ENCODE data around the gene AATK. TPM values are rescaled to one million over a fixed set of nuclear protein-coding genes. Genes with fewer than 3 reads are reported as not detected.

The AATK gene
- total and polyA plus RNA-seq, 2 of the 13 experiments (the other 11 are each of a cell fraction or from before 2014, with no cell fraction given) = 2.9 to 8.4 TPM

DNA sequence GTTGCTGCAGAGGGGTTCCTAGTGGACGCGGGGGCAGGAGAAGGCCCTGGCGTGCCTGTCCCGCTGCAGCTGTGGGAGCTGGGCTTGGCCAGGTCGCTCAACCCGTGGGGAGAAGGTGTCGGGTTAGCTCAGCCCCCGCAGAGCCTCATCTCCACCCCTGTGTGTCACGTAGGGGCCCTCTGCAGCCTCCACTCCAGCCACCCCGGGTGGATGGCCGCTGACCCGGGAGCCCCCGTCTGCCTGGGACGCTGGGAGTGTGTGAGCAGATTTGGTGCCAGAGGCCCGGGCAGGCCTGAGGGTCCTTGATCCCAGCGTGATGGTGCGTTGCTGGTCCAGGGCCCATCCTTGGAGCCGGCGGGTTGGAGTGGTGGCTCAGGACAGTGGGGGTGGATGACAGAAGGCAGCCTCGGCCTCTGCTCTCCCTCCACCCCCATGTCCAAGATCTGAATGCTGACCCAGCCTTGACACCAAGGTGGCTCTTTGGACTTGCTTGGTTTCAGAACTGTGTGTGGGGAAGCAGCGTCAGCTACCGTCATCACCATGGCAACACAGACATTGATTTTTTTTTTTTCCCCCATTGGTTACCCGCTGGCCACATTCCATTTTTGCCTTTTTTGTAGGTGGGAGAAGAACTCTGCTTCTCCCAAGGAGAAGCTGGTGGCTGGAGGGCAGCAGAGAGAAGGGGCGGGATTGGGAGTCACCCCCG lies 95.3 kb downstream of the AATK start (continued):
- no peak for TF ChIP-seq MBNL3 (CRISPR knock-in tag; conservative IDR thresholded peaks at IDR 0.05)
- no peak for TF ChIP-seq MAFG (CRISPR knock-in tag; IDR thresholded peaks at IDR 0.05)
- TF ChIP-seq, protein P1, sequence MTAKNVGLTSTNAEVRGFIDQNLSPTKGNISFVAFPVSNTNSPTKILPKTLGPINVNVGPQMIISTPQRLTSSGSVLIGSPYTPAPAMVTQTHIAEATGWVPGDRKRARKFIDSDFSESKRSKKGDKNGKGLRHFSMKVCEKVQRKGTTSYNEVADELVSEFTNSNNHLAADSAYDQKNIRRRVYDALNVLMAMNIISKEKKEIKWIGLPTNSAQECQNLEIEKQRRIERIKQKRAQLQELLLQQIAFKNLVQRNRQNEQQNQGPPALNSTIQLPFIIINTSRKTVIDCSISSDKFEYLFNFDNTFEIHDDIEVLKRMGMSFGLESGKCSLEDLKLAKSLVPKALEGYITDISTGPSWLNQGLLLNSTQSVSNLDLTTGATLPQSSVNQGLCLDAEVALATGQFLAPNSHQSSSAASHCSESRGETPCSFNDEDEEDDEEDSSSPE (CRISPR knock-in tag; IDR thresholded peaks at IDR 0.05) = no peak
- TF ChIP-seq ZFAT (CRISPR knock-in tag; conservative IDR thresholded peaks at IDR 0.05) = no peak
- no peak for TF ChIP-seq ZNF224 (CRISPR knock-in tag; IDR thresholded peaks at IDR 0.05)
- no peak for TF ChIP-seq KLF11 (CRISPR knock-in tag; IDR thresholded peaks at IDR 0.05)
- TF ChIP-seq ZNF382 (CRISPR knock-in tag; IDR thresholded peaks at IDR 0.05; ENCODE audit: borderline replicate concordance) = no peak
- no peak for TF ChIP-seq JUND (CRISPR knock-in tag; IDR thresholded peaks at IDR 0.05)
- TF ChIP-seq, protein P2, sequence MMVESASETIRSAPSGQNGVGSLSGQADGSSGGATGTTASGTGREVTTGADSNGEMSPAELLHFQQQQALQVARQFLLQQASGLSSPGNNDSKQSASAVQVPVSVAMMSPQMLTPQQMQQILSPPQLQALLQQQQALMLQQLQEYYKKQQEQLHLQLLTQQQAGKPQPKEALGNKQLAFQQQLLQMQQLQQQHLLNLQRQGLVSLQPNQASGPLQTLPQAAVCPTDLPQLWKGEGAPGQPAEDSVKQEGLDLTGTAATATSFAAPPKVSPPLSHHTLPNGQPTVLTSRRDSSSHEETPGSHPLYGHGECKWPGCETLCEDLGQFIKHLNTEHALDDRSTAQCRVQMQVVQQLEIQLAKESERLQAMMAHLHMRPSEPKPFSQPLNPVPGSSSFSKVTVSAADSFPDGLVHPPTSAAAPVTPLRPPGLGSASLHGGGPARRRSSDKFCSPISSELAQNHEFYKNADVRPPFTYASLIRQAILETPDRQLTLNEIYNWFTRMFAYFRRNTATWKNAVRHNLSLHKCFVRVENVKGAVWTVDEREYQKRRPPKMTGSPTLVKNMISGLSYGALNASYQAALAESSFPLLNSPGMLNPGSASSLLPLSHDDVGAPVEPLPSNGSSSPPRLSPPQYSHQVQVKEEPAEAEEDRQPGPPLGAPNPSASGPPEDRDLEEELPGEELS (CRISPR knock-in tag; IDR thresholded peaks at IDR 0.05) = no peak
- no peak for TF ChIP-seq ZFP37 (CRISPR knock-in tag; IDR thresholded peaks at IDR 0.05; ENCODE audit: borderline replicate concordance)
- no peak for TF ChIP-seq ZNF460 (CRISPR knock-in tag; IDR thresholded peaks at IDR 0.05; ENCODE audit: borderline replicate concordance)
- TF ChIP-seq, protein P3, sequence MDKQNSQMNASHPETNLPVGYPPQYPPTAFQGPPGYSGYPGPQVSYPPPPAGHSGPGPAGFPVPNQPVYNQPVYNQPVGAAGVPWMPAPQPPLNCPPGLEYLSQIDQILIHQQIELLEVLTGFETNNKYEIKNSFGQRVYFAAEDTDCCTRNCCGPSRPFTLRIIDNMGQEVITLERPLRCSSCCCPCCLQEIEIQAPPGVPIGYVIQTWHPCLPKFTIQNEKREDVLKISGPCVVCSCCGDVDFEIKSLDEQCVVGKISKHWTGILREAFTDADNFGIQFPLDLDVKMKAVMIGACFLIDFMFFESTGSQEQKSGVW (CRISPR knock-in tag; IDR thresholded peaks at IDR 0.05; ENCODE audit: borderline replicate concordance) = no peak
- no peak for TF ChIP-seq SAP130 (CRISPR knock-in tag; IDR thresholded peaks at IDR 0.05; ENCODE audit: low read depth)
- TF ChIP-seq, protein P4, sequence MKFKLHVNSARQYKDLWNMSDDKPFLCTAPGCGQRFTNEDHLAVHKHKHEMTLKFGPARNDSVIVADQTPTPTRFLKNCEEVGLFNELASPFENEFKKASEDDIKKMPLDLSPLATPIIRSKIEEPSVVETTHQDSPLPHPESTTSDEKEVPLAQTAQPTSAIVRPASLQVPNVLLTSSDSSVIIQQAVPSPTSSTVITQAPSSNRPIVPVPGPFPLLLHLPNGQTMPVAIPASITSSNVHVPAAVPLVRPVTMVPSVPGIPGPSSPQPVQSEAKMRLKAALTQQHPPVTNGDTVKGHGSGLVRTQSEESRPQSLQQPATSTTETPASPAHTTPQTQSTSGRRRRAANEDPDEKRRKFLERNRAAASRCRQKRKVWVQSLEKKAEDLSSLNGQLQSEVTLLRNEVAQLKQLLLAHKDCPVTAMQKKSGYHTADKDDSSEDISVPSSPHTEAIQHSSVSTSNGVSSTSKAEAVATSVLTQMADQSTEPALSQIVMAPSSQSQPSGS (CRISPR knock-in tag; IDR thresholded peaks at IDR 0.05) = no peak
- TF ChIP-seq, protein P5, sequence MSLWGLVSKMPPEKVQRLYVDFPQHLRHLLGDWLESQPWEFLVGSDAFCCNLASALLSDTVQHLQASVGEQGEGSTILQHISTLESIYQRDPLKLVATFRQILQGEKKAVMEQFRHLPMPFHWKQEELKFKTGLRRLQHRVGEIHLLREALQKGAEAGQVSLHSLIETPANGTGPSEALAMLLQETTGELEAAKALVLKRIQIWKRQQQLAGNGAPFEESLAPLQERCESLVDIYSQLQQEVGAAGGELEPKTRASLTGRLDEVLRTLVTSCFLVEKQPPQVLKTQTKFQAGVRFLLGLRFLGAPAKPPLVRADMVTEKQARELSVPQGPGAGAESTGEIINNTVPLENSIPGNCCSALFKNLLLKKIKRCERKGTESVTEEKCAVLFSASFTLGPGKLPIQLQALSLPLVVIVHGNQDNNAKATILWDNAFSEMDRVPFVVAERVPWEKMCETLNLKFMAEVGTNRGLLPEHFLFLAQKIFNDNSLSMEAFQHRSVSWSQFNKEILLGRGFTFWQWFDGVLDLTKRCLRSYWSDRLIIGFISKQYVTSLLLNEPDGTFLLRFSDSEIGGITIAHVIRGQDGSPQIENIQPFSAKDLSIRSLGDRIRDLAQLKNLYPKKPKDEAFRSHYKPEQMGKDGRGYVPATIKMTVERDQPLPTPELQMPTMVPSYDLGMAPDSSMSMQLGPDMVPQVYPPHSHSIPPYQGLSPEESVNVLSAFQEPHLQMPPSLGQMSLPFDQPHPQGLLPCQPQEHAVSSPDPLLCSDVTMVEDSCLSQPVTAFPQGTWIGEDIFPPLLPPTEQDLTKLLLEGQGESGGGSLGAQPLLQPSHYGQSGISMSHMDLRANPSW (CRISPR knock-in tag; IDR thresholded peaks at IDR 0.05; ENCODE audit: borderline replicate concordance) = no peak
- TF ChIP-seq, protein P6, sequence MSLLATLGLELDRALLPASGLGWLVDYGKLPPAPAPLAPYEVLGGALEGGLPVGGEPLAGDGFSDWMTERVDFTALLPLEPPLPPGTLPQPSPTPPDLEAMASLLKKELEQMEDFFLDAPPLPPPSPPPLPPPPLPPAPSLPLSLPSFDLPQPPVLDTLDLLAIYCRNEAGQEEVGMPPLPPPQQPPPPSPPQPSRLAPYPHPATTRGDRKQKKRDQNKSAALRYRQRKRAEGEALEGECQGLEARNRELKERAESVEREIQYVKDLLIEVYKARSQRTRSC (CRISPR knock-in tag; IDR thresholded peaks at IDR 0.05; ENCODE audit: low read depth) = no peak
- TF ChIP-seq MED13 (CRISPR knock-in tag; IDR thresholded peaks at IDR 0.05) = no peak
- TF ChIP-seq KAT2B (IDR thresholded peaks at IDR 0.05; ENCODE audit: borderline replicate concordance, low read depth, low read length) = no peak
- TF ChIP-seq, protein P7, sequence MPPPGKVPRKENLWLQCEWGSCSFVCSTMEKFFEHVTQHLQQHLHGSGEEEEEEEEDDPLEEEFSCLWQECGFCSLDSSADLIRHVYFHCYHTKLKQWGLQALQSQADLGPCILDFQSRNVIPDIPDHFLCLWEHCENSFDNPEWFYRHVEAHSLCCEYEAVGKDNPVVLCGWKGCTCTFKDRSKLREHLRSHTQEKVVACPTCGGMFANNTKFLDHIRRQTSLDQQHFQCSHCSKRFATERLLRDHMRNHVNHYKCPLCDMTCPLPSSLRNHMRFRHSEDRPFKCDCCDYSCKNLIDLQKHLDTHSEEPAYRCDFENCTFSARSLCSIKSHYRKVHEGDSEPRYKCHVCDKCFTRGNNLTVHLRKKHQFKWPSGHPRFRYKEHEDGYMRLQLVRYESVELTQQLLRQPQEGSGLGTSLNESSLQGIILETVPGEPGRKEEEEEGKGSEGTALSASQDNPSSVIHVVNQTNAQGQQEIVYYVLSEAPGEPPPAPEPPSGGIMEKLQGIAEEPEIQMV (CRISPR knock-in tag; IDR thresholded peaks at IDR 0.05; ENCODE audit: low read depth) = no peak

Data from HepG2 (cell line).